ENCODE results near the gene CWC15. TPM values are rescaled to one million over a fixed set of nuclear protein-coding genes. Genes with fewer than 3 reads are reported as not detected.
"Not testable (repeated sequence)": the region's sequence is repeated elsewhere in the genome, so short reads cannot be mapped to it uniquely, and the experiment has no call there.

The CWC15 gene
- total RNA-seq, 2 donors from 2014 or later = 35.2 to 46.6 TPM

DNA sequence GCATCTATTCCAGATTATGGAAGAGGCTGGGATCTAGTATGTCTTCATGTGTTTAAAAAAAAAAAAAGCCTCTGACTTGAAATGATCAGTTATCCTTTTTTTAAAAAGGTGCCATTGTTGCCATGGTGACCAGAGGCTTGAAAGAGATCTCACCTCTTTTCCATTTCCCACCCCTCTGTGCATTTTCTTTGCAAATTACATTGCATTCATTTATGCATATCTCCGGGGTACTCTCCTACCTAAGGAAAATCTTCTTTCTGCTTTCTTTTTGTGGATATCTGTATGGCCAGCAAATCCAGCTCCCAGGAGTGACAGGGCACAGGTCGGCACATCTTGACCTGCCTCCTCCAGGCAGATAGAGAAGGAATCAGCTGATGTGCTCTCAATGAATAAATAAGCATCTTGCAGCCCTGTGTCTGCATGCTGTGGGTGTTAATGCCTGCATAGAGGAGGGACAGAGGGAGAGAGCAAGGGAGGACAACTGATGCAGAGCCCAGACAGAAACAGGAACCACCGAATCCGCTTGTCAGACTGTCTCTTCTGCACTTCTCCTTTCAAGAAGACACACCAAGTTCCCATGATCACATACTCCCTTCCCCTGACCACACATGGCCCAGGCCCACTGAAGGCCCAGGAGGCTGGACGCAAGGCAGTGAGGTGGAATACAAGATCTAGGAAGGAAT is 50.9 kb downstream of the CWC15 start:
- TF ChIP-seq CTCF (IDR thresholded peaks at IDR 0.05) = no peak
- Histone ChIP-seq H3K9me3 (no peaks in the 10 kb centered on the region), H3K27ac (no peak overlapping the region), H3K36me3 (no peaks in the 10 kb centered on the region), H3K4me3 (no peak overlapping the region), H3K27me3 (replicated peaks; ENCODE audit: insufficient read depth) (no peaks in the 10 kb centered on the region), H3K4me1 (ENCODE audit: control insufficient read depth in 1 of 2, low read depth in 2 of 2) (peaks cover 6 to 14% of the 10 kb centered on the region in 2 donors)
- ATAC-seq (ENCODE audit: insufficient number of reproducible peaks, low FRiP score, low read depth) (no peak), DNase-seq (ENCODE audit: low spot score) (no peak)

GRCh38 chr11:94920311-94920710 is 53.0 kb downstream of the CWC15 start:
- Histone ChIP-seq H3K27me3 (replicated peaks; ENCODE audit: insufficient read depth) (no peaks in the 10 kb centered on the region), H3K4me1 (ENCODE audit: control insufficient read depth in 1 of 2, low read depth in 2 of 2) (no peaks in the 10 kb centered on the region), H3K9me3 (no peaks in the 10 kb centered on the region), H3K27ac (no peak overlapping the region), H3K36me3 (no peaks in the 10 kb centered on the region), H3K4me3 (no peak overlapping the region)
- ATAC-seq (ENCODE audit: insufficient number of reproducible peaks, low FRiP score, low read depth) (no peak), DNase-seq (ENCODE audit: low spot score) (no peak)
- TF ChIP-seq CTCF (IDR thresholded peaks at IDR 0.05) = no peak

DNA sequence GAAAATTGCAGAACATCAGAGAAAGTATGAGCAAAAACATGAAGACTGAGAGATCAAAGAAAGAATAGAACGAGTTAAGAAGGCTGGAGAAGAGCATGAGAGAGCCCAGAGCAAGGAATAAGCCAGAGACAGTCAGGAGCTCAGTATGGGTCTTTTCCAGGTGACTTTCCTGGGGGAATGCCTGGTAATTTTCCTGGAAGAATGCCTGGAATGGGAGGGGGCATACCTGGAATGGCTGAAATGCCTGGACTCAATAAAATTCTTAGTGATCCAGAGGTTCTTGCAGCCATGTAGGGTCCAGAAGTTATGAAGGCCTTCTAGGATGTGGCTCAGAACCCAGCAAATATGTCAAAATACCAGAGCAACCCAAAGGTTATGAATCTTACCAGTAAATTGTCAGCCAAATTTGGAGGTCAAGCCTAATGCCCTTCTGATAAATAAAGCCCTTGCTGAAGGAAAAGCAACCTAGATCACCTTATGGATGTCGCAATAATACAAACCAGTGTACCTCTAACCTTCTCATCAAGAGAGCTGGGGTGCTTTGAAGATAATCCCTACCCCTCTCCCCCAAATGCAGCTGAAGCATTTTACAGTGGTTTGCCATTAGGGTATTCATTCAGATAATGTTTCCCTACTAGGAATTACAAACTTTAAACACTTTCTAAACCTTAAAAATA is 59.5 kb downstream of the CWC15 start:
- not testable (repeated sequence) for H3K36me3 ChIP-seq; H3K4me1 ChIP-seq (ENCODE audit: control insufficient read depth in 1 of 2, low read depth in 2 of 2); H3K4me3 ChIP-seq; H3K27ac ChIP-seq; ATAC-seq (ENCODE audit: insufficient number of reproducible peaks, low FRiP score, low read depth); H3K27me3 ChIP-seq (replicated peaks; ENCODE audit: insufficient read depth); H3K9me3 ChIP-seq; DNase-seq (ENCODE audit: low spot score)

DNA sequence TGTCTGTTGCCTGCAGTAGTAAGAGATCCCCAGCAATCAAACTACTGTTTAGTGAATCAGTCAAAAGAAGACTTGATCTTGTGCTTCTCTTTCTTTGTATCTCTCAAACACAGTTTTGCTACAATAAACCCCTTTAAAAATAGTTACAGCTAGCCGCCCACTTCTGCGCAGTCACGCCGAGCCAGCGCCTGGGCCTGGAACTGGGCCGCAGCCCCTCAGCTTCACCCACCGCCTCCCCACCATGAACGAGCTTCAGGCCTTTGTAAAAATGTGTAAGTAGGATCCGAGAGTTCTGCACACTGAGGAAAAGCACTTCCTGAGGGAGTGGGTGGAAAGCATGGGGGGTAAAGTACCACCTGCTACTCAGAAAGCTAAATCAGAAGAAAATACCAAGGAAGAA is 60.5 kb downstream of the CWC15 start:
- no peak for ATAC-seq (ENCODE audit: insufficient number of reproducible peaks, low FRiP score, low read depth)
- Histone ChIP-seq H3K27me3 (replicated peaks; ENCODE audit: insufficient read depth) (no peaks in the 10 kb centered on the region), H3K36me3 (no peaks in the 10 kb centered on the region), H3K27ac (no peak overlapping the region), H3K4me1 (ENCODE audit: control insufficient read depth in 1 of 2, low read depth in 2 of 2) (no peaks in the 10 kb centered on the region), H3K9me3 (no peaks in the 10 kb centered on the region), H3K4me3 (no peak overlapping the region)
- no peak for DNase-seq (ENCODE audit: low spot score)
- no peak for TF ChIP-seq CTCF (IDR thresholded peaks at IDR 0.05)

Other genes with a start within 250 kb of the CWC15 start
- gene AMOTL1, start 205.2 kb downstream of the CWC15 start, total RNA-seq = 10 to 100 TPM; 64.2 to 89.5 TPM
- gene KDM4D, start 153 bp upstream of the CWC15 start, total RNA-seq = 1 to 10 TPM in 1 of 2 donors, under 1 TPM in 1; 0.54 to 1.9 TPM
- not detected for gene KDM4E, start 51.7 kb upstream of the CWC15 start, total RNA-seq
- not detected for gene KDM4F, start 75.9 kb upstream of the CWC15 start, total RNA-seq
- 10 to 100 TPM; 25.6 to 39.9 TPM for gene SRSF8, start 93.4 kb upstream of the CWC15 start, total RNA-seq
- gene ENDOD1, start 116.3 kb upstream of the CWC15 start, total RNA-seq = 100 to 1,000 TPM in 1 of 2 donors, 10 to 100 TPM in 1; 86.9 to 155 TPM

Data from thoracic aorta (tissue), 2 donors.